ENCODE results near the gene MOV10. TPM values are rescaled to one million over a fixed set of nuclear protein-coding genes. Genes with fewer than 3 reads are reported as not detected.

Gene MOV10
- total and polyA plus RNA-seq, 2 of the 8 experiments (the other 6 are each of a cell fraction or from before 2014, with no cell fraction given): 57.3 to 109 TPM

GRCh38 chr1:112719706-112720105, 45.2 kb downstream of the MOV10 start:
- POLR2A ChIA-PET (ENCODE audit: partially characterized antibody): interaction anchor here (0.5 to 1.5 kb wide), 7 partner anchors 25 to 323 kb away, joined by 3 to 10 read pairs (median 4); no protein-coding TSS in a partner anchor
- no peak overlapping the region for H2AFZ ChIP-seq (ENCODE audit: low read length)
- FAIRE-seq (no peak), DNase-seq (ENCODE audit: low read depth in 1 of 2, low spot score in 2 of 2) (no peak)
- H3K27ac ChIP-seq (ENCODE audit: low read depth, low read length): no peak overlapping the region
- no peak overlapping the region for H3K14ac ChIP-seq (ENCODE audit: insufficient read length)
- H4K91ac ChIP-seq (replicated peaks; ENCODE audit: insufficient read length, low read length): no peak overlapping the region
- no peak overlapping the region for H3K23ac ChIP-seq (ENCODE audit: insufficient read length)
- no peak overlapping the region for H3K4me2 ChIP-seq (ENCODE audit: insufficient read depth in 1 of 2, low read depth in 2 of 2, low read length in 2 of 2)
- CTCF ChIA-PET (ENCODE audit: partially characterized antibody): interaction anchor here (0.6 to 14.2 kb wide), 26 partner anchors 8 to 353 kb away, joined by 3 to 547 read pairs (median 5); partner anchors contain the start of gene LRIG2
- no peak overlapping the region for H2BK5ac ChIP-seq (ENCODE audit: low read depth, low read length)
- peaks cover 10% of the 10 kb centered on the region for H3K23me2 ChIP-seq (ENCODE audit: low read depth, low read length)
- H3K4me1 ChIP-seq (replicated peaks in 1 of 4; ENCODE audit: control insufficient read depth in 3 of 4, insufficient read depth in 4 of 4, low read length in 3 of 4): peaks cover 8 to 25% (median 17%) of the 10 kb centered on the region in 4 experiments
- H2BK120ac ChIP-seq (replicated peaks; ENCODE audit: low read depth, low read length): no peak overlapping the region
- H4K5ac ChIP-seq (ENCODE audit: insufficient read length, low read depth, low read length): no peak overlapping the region
- no peak overlapping the region for H3K4me3 ChIP-seq (ENCODE audit: extremely low read depth in 1 of 4, insufficient read depth in 2 of 4, low read depth in 3 of 4, low read length in 4 of 4)
- H3K56ac ChIP-seq (replicated peaks; ENCODE audit: insufficient read length, low read depth, low read length): no peak overlapping the region
- WGBS, 2 experiments (ENCODE audit: extremely low coverage in 1 of 2, insufficient coverage in 1 of 2, insufficient read length in 1 of 2, insufficient replicate concordance in 2 of 2, low coverage in 1 of 2, low lambda C conversion rate in 2 of 2, missing lambda C conversion rate in 1 of 2): 93% methylated on average over 2 of the region's 2 CpGs; no CpG with 5 or more reads in 1 of the 2 experiments
- no peak overlapping the region; the same call in 1 of the 2 replicates for H2AK5ac ChIP-seq (ENCODE audit: low read depth, low read length)
- H3K36me3 ChIP-seq (ENCODE audit: control insufficient read depth in 2 of 4, insufficient read depth in 4 of 4, low read length in 3 of 4): no peaks in the 10 kb centered on the region
- H3K9ac ChIP-seq (replicated peaks in 1 of 4; ENCODE audit: extremely low read depth in 1 of 4, low read depth in 3 of 4, low read length in 3 of 4): no peak overlapping the region
- H3K79me1 ChIP-seq (ENCODE audit: low read depth, low read length): no peaks in the 10 kb centered on the region
- no peak overlapping the region for H2BK20ac ChIP-seq (ENCODE audit: low read length)
- no peaks in the 10 kb centered on the region for H3K79me2 ChIP-seq (ENCODE audit: control insufficient read depth in 1 of 2, insufficient read depth in 2 of 2, low read length in 2 of 2)
- H2BK12ac ChIP-seq (ENCODE audit: low read depth, low read length): no peak overlapping the region
- no peaks in the 10 kb centered on the region for H4K20me1 ChIP-seq (replicated peaks in 1 of 2; ENCODE audit: control insufficient read depth in 1 of 2, insufficient read depth in 2 of 2, low read length in 2 of 2)
- no peaks in the 10 kb centered on the region for H3K9me3 ChIP-seq (ENCODE audit: insufficient read depth in 2 of 2, low read depth in 1 of 2, low read length in 1 of 2)
- peaks cover 0 to 33% (median 20%) of the 10 kb centered on the region in 4 experiments; a peak in 5 of 7 replicates for H3K27me3 ChIP-seq (replicated peaks in 1 of 4; ENCODE audit: control insufficient read depth in 3 of 4, extremely low read depth in 1 of 4, insufficient read depth in 3 of 4, low read length in 3 of 4)
- H3K18ac ChIP-seq (ENCODE audit: extremely low read depth, low read length): no peak overlapping the region
- H2BK15ac ChIP-seq (ENCODE audit: low read length): peak overlapping the region; percentile 61
- H4K8ac ChIP-seq (ENCODE audit: extremely low read depth, insufficient read depth, low read length): no peak overlapping the region
- H3K4ac ChIP-seq (replicated peaks; ENCODE audit: insufficient read length, low read depth, low read length): no peak overlapping the region
